Lung (tissue), 12 donors: ENCODE data around the gene BBOX1. TPM values are rescaled to one million over a fixed set of nuclear protein-coding genes. Genes with fewer than 3 reads are reported as not detected.

ENCODE experiments used
- ATAC-seq: fragments of 200-7000 bp; cut with Tn5 transposase; one replicate; pipeline ENCODE4 v1.9.1; 2020; ENCODE audit warnings: moderate number of reproducible peaks; ENCODE audit not compliant: insufficient read depth, low FRiP score
- DNase-seq, 3 donors: peaks; one replicate each; pipeline ENCODE4 v3.0.0-alpha.2; 2013 to 2017
- H3K27ac ChIP-seq, 2 donors: one replicate each; pipeline ENCODE4 v1.5.1; 2013; ENCODE audit warnings: mild to moderate bottlenecking in 2 of 2, moderate library complexity in 2 of 2, control low read depth in 1 of 2, inconsistent platforms in 1 of 2, low read depth in 1 of 2, low read length in 1 of 2
- H3K27me3 ChIP-seq, 3 donors: one replicate each; pipeline ENCODE4 v1.5.1; 2013; ENCODE audit warnings: low read length in 2 of 3; ENCODE audit not compliant: control insufficient read depth in 3 of 3, insufficient read depth in 3 of 3
- H3K36me3 ChIP-seq, 4 donors: one replicate each; pipeline ENCODE4 v1.5.1; 2013; ENCODE audit warnings: low read length in 4 of 4, mild to moderate bottlenecking in 1 of 4, moderate library complexity in 1 of 4; ENCODE audit not compliant: control insufficient read depth in 4 of 4, insufficient read depth in 4 of 4
- H3K4me1 ChIP-seq, 5 donors: one replicate each; pipeline ENCODE4 v1.5.1; 2013; ENCODE audit warnings: low read length in 5 of 5, mild to moderate bottlenecking in 2 of 5, moderate library complexity in 1 of 5; ENCODE audit not compliant: control insufficient read depth in 5 of 5, insufficient read depth in 5 of 5
- H3K4me3 ChIP-seq: one replicate; pipeline ENCODE4 v1.5.1; 2013; ENCODE audit warnings: mild to moderate bottlenecking, control low read depth, moderate library complexity
- H3K9ac ChIP-seq, 2 donors: one replicate each; pipeline ENCODE4 v1.5.1; 2013; ENCODE audit warnings: low read length in 2 of 2, control low read depth in 1 of 2; ENCODE audit not compliant: insufficient read depth in 1 of 2
- H3K9me3 ChIP-seq, 4 donors: one replicate each; pipeline ENCODE4 v1.5.1; 2013; ENCODE audit warnings: low read length in 3 of 4, mild to moderate bottlenecking in 1 of 4, moderate library complexity in 1 of 4; ENCODE audit not compliant: control insufficient read depth in 4 of 4, insufficient read depth in 3 of 4
- WGBS, 2 donors: extraction: QIAGEN DNeasy Blood & Tissue Kit; methylation state at CpG; one replicate each; pipeline ENCODE4 v1.1.7; 2013; 5-methylcytosine and 5-hydroxymethylcytosine counted together
- polyA plus RNA-seq, 2 donors: library from polyadenylated mRNA; stranded (reverse); fragments of 200-250 nt; gene quantifications; one replicate each; pipeline ENCODE4 v1.2.1, GENCODE V29; 2013
- total RNA-seq, 2 donors: library from RNA; depleted of rRNA in 1 of 2; stranded (reverse); fragments of >200 nt in 1 of 2; gene quantifications; one replicate each; pipeline ENCODE4 v1.2.1, GENCODE V29; 2014 to 2021
- TF ChIP-seq, protein P1 (sequence below): IDR thresholded peaks from 2 replicates; pipeline ENCODE4 v1.5.1; 2012; ENCODE audit warnings: mild to moderate bottlenecking; ENCODE audit errors: control extremely low read depth, extremely low read depth
- donor health status: control.
- donor health status: control.
- donor health status: Bipolar disorder and iron deficiency.
- donor health status: healthy.
- donor health status: DM: yes; HTN: yes; CAD: no.

The BBOX1 gene
- total and polyA plus RNA-seq, 4 donors = 0.08 to 1.9 (median 0.69) TPM

DNA sequence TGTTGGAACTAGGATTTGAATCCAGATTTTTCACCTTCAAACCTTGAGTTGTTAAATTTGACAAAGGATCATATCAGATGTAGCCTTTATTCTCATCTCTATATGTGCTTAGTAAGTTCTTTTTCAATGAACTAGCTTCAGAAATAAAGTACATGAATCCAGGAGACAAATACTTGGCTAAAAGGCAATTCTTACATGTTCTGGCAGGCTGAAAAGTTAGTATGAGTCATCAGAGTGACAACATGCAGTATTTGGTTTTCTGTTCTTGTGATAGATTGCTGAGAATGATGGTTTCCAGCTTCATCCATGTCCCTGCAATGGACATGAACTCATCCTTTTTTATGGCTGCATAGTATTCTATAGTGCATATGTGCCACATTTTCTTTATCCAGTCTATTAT, 40.4 kb downstream of the BBOX1 start:
- TF ChIP-seq, protein P1, sequence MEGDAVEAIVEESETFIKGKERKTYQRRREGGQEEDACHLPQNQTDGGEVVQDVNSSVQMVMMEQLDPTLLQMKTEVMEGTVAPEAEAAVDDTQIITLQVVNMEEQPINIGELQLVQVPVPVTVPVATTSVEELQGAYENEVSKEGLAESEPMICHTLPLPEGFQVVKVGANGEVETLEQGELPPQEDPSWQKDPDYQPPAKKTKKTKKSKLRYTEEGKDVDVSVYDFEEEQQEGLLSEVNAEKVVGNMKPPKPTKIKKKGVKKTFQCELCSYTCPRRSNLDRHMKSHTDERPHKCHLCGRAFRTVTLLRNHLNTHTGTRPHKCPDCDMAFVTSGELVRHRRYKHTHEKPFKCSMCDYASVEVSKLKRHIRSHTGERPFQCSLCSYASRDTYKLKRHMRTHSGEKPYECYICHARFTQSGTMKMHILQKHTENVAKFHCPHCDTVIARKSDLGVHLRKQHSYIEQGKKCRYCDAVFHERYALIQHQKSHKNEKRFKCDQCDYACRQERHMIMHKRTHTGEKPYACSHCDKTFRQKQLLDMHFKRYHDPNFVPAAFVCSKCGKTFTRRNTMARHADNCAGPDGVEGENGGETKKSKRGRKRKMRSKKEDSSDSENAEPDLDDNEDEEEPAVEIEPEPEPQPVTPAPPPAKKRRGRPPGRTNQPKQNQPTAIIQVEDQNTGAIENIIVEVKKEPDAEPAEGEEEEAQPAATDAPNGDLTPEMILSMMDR = no peak
- Histone ChIP-seq H3K27me3 (no peaks in the 10 kb centered on the region), H3K9ac (no peak overlapping the region), H3K9me3 (peaks cover 0 to 2% (median 0%) of the 10 kb centered on the region in 4 donors), H3K4me1 (peaks cover 0 to 24% (median 2%) of the 10 kb centered on the region in 5 donors), H3K27ac (no peak overlapping the region), H3K36me3 (no peaks in the 10 kb centered on the region), H3K4me3 (no peak overlapping the region)
- ATAC-seq = no peak
- DNase-seq = no peak

DNA sequence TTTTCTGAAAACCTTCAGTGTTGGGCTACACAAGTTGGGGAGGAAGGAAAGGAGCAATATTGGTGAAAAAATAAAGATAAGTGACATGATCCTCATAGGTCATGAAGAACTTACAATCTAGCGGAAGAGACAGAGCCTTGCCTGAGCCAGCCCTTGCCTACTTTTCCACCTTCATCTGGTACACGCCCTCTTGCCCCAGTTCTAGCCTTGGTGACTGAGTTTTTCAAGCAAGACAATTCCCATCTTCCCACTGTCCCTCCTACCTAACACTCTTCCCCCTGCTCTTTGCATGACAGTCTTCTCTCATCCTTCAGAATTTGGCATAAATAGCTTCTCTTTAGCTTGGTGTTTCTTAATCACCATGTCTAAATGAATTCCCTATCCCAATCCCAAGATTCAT, 42.6 kb downstream of the BBOX1 start:
- peaks cover 0 to 24% (median 0%) of the 10 kb centered on the region in 5 donors for H3K4me1 ChIP-seq
- no peaks in the 10 kb centered on the region for H3K27me3 ChIP-seq
- no peak overlapping the region for H3K9ac ChIP-seq
- DNase-seq = no peak
- no peak overlapping the region for H3K4me3 ChIP-seq
- TF ChIP-seq, protein P1 = no peak
- ATAC-seq = no peak
- WGBS, 2 donors = 82 to 83% methylated on average over 2 of the region's 2 CpGs
- H3K9me3 ChIP-seq = no peaks in the 10 kb centered on the region
- H3K27ac ChIP-seq = no peak overlapping the region
- H3K36me3 ChIP-seq = no peaks in the 10 kb centered on the region

DNA sequence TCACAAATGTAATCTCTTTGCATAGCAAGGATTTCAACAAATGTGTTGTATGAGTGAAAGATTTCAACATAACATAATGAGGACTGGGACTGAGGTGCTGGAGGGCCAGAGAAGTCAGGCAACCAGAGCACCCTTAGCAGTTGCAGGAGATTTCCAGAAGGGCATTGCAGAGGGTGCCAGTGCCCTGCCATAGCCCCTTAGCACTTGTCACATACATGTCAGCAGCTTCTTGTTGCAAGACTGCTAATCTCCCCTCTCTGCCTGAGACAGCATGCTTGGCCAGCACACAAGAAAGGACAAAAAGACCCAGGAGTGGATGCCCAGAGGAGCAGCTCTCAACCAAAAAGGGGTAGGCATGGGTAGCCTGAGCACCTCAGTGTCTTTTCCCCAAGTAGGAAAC, 43.2 kb downstream of the BBOX1 start:
- DNase-seq = no peak
- Histone ChIP-seq H3K27me3 (no peaks in the 10 kb centered on the region), H3K9me3 (no peaks in the 10 kb centered on the region), H3K9ac (no peak overlapping the region), H3K4me3 (no peak overlapping the region), H3K36me3 (no peaks in the 10 kb centered on the region), H3K27ac (no peak overlapping the region), H3K4me1 (peaks cover 0 to 24% (median 0%) of the 10 kb centered on the region in 5 donors)
- ATAC-seq = no peak
- TF ChIP-seq, protein P1 = no peak

DNA sequence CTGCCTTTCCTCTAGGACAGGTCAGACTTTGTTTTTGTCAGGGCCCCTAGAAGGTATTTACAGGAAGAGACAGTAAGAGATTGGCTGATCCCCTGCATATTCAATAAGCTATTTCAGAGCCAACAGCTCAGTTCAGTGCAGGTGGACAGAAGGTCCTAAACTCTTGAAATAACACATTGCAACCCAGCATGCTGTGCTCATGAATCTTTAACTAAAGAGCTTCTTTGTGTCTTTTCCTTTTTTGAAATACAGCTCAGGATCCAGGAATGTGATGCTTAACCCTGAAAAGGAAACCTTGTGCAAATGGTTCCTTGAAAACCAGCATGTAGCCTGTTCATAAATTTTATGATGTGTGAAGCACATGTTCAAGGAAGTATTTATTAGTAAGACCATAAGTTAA, 43.9 kb downstream of the BBOX1 start:
- no peaks in the 10 kb centered on the region for H3K9me3 ChIP-seq
- no peak overlapping the region for H3K27ac ChIP-seq
- H3K27me3 ChIP-seq = no peaks in the 10 kb centered on the region
- no peak overlapping the region for H3K4me3 ChIP-seq
- H3K4me1 ChIP-seq = peaks cover 0 to 24% (median 0%) of the 10 kb centered on the region in 5 donors
- DNase-seq (peak in 1 of 3 donors; percentile 46), ATAC-seq (no peak)
- no peaks in the 10 kb centered on the region for H3K36me3 ChIP-seq
- H3K9ac ChIP-seq = no peak overlapping the region
- TF ChIP-seq, protein P1 = no peak
